GM12878 (cell line): ENCODE data around the gene CALN1. TPM values are rescaled to one million over a fixed set of nuclear protein-coding genes. Genes with fewer than 3 reads are reported as not detected.

Experiments
- ATAC-seq: fragments of 200-7000 bp; cut with Tn5 transposase; 3 replicates; pipeline ENCODE4 v1.9.1; 2020; ENCODE audit warnings: mild to moderate bottlenecking, moderate library complexity
- BruUV-seq: library from RNA; stranded (reverse); fragments of 400-500 nt; replicated peaks from 2 replicates; lab custom pipeline; 2021; lab: Mats Ljungman, UMichigan
- CTCF ChIA-PET: fragments of 300-600 bp; sonication (Branson Sonifier 250); formaldehyde crosslinking; extraction: SDS; loops from one replicate; lab custom pipeline; 2021; ENCODE audit warnings: inconsistent platforms; lab: Yijun Ruan, JAX
- POLR2A ChIA-PET: fragments of 350-600 bp; formaldehyde crosslinking; extraction: SDS; loops from one replicate; lab custom pipeline; 2021; ENCODE audit warnings: inconsistent platforms; lab: Charles Lee
- RAD21 ChIA-PET: fragments of 300-600 bp; sonication (Branson Sonifier 250); formaldehyde crosslinking; loops from one replicate; lab custom pipeline; 2023; ENCODE audit warnings: antibody characterized with exemption; ENCODE audit not compliant: unreplicated experiment; lab: Charles Lee
- SMC1A ChIA-PET: fragments of 300-600 bp; sonication (Branson Sonifier 250); formaldehyde crosslinking; loops from one replicate; lab custom pipeline; 2023; ENCODE audit not compliant: unreplicated experiment, uncharacterized antibody; lab: Charles Lee
- DNase-seq: peaks from one replicate; pipeline ENCODE4 v3.0.0-alpha.2; 2011; ENCODE audit warnings: low read depth, low spot score
- FAIRE-seq: peaks from 3 replicates; lab custom pipeline; 2011; peaks lifted over from hg19 to GRCh38; lab: Jason Lieb, UNC
- H2AFZ ChIP-seq: 2 replicates; pipeline ENCODE4 v1.6.0; 2011; ENCODE audit warnings: low read depth, low read length, control low read depth; ENCODE audit not compliant: control insufficient read depth
- H3K27ac ChIP-seq: 2 replicates; pipeline ENCODE4 v1.5.1; 2011; ENCODE audit warnings: control low read depth; ENCODE audit not compliant: control insufficient read depth, insufficient read depth
- H3K27me3 ChIP-seq, 2 experiments: replicated peaks in 1 of 2; 2 replicates each; pipeline versions ENCODE4 v1.6.0 to v1.6.1; 2011; ENCODE audit warnings: low read length in 1 of 2; ENCODE audit not compliant: control insufficient read depth in 2 of 2, insufficient read depth in 2 of 2
- H3K36me3 ChIP-seq, 2 experiments: 2 replicates each; pipeline ENCODE4 v1.5.1; 2011; ENCODE audit warnings: low read length in 1 of 2; ENCODE audit not compliant: control insufficient read depth in 2 of 2, insufficient read depth in 2 of 2
- H3K4me1 ChIP-seq: 2 replicates; pipeline ENCODE4 v1.6.1; 2011; ENCODE audit warnings: mild to moderate bottlenecking, low read length, moderate library complexity, mixed read lengths; ENCODE audit not compliant: control insufficient read depth, insufficient read depth
- H3K4me2 ChIP-seq: 2 replicates; pipeline ENCODE4 v1.6.0; 2011; ENCODE audit warnings: control low read depth; ENCODE audit not compliant: control insufficient read depth, insufficient read depth
- H3K4me3 ChIP-seq: fragments of 200-600 bp; sonication (generic); 2 replicates; pipeline ENCODE4 v1.5.1; 2016
- H3K79me2 ChIP-seq: 2 replicates; pipeline ENCODE4 v1.6.0; 2011; ENCODE audit warnings: low read length; ENCODE audit not compliant: control insufficient read depth, insufficient read depth
- H3K9ac ChIP-seq: 2 replicates; pipeline ENCODE4 v1.8.0; 2011; ENCODE audit warnings: low read length, control low read depth, mixed read lengths; ENCODE audit not compliant: control insufficient read depth, insufficient read depth
- H3K9me3 ChIP-seq: replicated peaks from 3 replicates; pipeline ENCODE4 v1.5.1; 2011; ENCODE audit warnings: mild to moderate bottlenecking, low read length; ENCODE audit not compliant: control insufficient read depth, insufficient read depth
- H4K20me1 ChIP-seq: 2 replicates; pipeline ENCODE4 v1.6.0; 2011; ENCODE audit not compliant: control insufficient read depth, insufficient read depth
- CHD4 ChIP-seq: fragments of 200-600 bp; sonication (generic); IDR thresholded peaks from 2 replicates; pipeline ENCODE4 v1.6.1; 2016; ENCODE audit warnings: mild to moderate bottlenecking
- CREM ChIP-seq: IDR thresholded peaks from 2 replicates; pipeline ENCODE4 v1.6.1; 2014; ENCODE audit warnings: antibody characterized with exemption, low read depth
- EZH2 ChIP-seq: IDR thresholded peaks from 2 replicates; pipeline ENCODE4 v1.6.1; 2012; ENCODE audit warnings: low read depth, mild to moderate bottlenecking, control low read depth, inconsistent platforms, low read length, borderline replicate concordance; ENCODE audit not compliant: control insufficient read depth
- FOXK2 ChIP-seq: fragments of 450-650 bp; IDR thresholded peaks from 2 replicates; pipeline ENCODE4 v1.6.1; 2017; ENCODE audit warnings: mild to moderate bottlenecking, moderate library complexity
- JUND ChIP-seq: IDR thresholded peaks from 2 replicates; pipeline ENCODE4 v1.6.1; 2012; ENCODE audit warnings: low read depth, mild to moderate bottlenecking, low read length, improper control_type of control experiment, moderate library complexity
- MTA3 ChIP-seq: IDR thresholded peaks from 2 replicates; pipeline ENCODE4 v1.6.1; 2012; ENCODE audit warnings: low read length, inconsistent platforms, borderline replicate concordance
- MYC ChIP-seq: IDR thresholded peaks from 2 replicates; pipeline ENCODE4 v1.6.1; 2011; ENCODE audit warnings: mild to moderate bottlenecking, low read length, moderate library complexity, inconsistent platforms; ENCODE audit not compliant: insufficient read depth, insufficient replicate concordance, insufficient read length, severe bottlenecking
- NR2F1 ChIP-seq: fragments of 450-650 bp; conservative IDR thresholded peaks from 2 replicates; pipeline ENCODE4 v1.6.1; 2017; ENCODE audit warnings: mild to moderate bottlenecking
- PAX5 ChIP-seq: IDR thresholded peaks from 2 replicates; pipeline ENCODE4 v1.6.1; 2011; ENCODE audit warnings: low read depth, low read length, borderline replicate concordance
- POLR2AphosphoS5 ChIP-seq: IDR thresholded peaks from 2 replicates; pipeline ENCODE4 v1.6.1; 2011; ENCODE audit warnings: mild to moderate bottlenecking, low read length, inconsistent platforms
- RFX5 ChIP-seq: IDR thresholded peaks from 2 replicates; pipeline ENCODE4 v1.6.1; 2011; ENCODE audit warnings: low read depth, low read length, improper control_type of control experiment
- SRF ChIP-seq, 2 experiments: IDR thresholded peaks; 2 replicates each; pipeline ENCODE4 v1.6.1; 2011; ENCODE audit warnings: low read depth in 2 of 2, low read length in 2 of 2, mild to moderate bottlenecking in 1 of 2, moderate library complexity in 1 of 2
- SUPT20H ChIP-seq: IDR thresholded peaks from 2 replicates; pipeline ENCODE4 v1.6.1; 2011; ENCODE audit warnings: low read depth, mild to moderate bottlenecking, low read length, moderate library complexity, borderline replicate concordance; ENCODE audit not compliant: control insufficient read depth
- TCF7 ChIP-seq: IDR thresholded peaks from 2 replicates; pipeline ENCODE4 v1.6.1; 2014; ENCODE audit warnings: antibody characterized with exemption, borderline replicate concordance
- WGBS: methylation state at CpG from one replicate; pipeline ENCODE4 v1.1.6; 2016; ENCODE audit warnings: low lambda C conversion rate; ENCODE audit not compliant: insufficient replicate concordance, insufficient coverage; ENCODE audit errors: missing lambda C conversion rate; 5-methylcytosine and 5-hydroxymethylcytosine counted together
- in situ Hi-C: fragments of 300-500 bp; cut with MboI; formaldehyde crosslinking; loops from 9 replicates; pipeline ENCODE4 v1.14.3; 2018; ENCODE audit warnings: mixed read lengths
- intact Hi-C: fragments of 100-400 bp; cut with micrococcal nuclease; formaldehyde crosslinking; loops from one replicate; pipeline ENCODE4 v1.14.2; 2022; ENCODE audit not compliant: unreplicated experiment
- polyA plus RNA-seq, 11 experiments: library from polyadenylated mRNA; depleted of rRNA in 4 of 11; unstranded in 6 of 11; stranded (reverse) in 5 of 11; fragments of >200 nt; fragmentation: Nextera tagmentation in 4 of 11; fragmentation: Illumina TruSeq in 1 of 11; extraction: Ambion mirVana in 4 of 11; extraction: Trizol in 1 of 11; gene quantifications; 1 replicate in 1 of 11; 2 replicates in 10 of 11; pipeline versions ENCODE4 v1.2.1 to v1.2.3, GENCODE V29; 2011 to 2016; ENCODE audit warnings: inconsistent platforms in 2 of 11, missing spikeins in 2 of 11, low read depth in 1 of 11
- total RNA-seq, 4 experiments: library from RNA; depleted of rRNA in 3 of 4; stranded (reverse); fragments of >200 nt in 3 of 4; fragmentation: Illumina TruSeq in 1 of 4; extraction: Trizol in 1 of 4; gene quantifications; 2 replicates each; pipeline versions ENCODE4 v1.2.1 to v1.2.3, GENCODE V29; 2013 to 2021
- TF ChIP-seq, protein P1 (sequence below): fragments of 450-650 bp; IDR thresholded peaks from 2 replicates; pipeline ENCODE4 v1.6.1; 2016; ENCODE audit warnings: mild to moderate bottlenecking
- TF ChIP-seq, protein P2 (sequence below): fragments of 450-650 bp; formaldehyde crosslinking; IDR thresholded peaks from 2 replicates; pipeline ENCODE4 v1.4.0; 2022; ENCODE audit warnings: mild to moderate bottlenecking, moderate library complexity

Gene CALN1
- total and polyA plus RNA-seq, 10 of the 15 experiments (the other 5 are each of a cell fraction or from before 2014, with no cell fraction given), result 0.48 to 15.3 (median 1.6) TPM

- no peaks in the 10 kb centered on the region for H4K20me1 ChIP-seq
- ChIA-PET SMC1A (no interaction called here), POLR2A (no interaction called here), CTCF (no interaction called here), RAD21 (no interaction called here)
- H3K27ac ChIP-seq, result no peak overlapping the region
- no peaks in the 10 kb centered on the region for H3K4me1 ChIP-seq
- H3K4me3 ChIP-seq, result no peak overlapping the region
- H3K27me3 ChIP-seq, result no peaks in the 10 kb centered on the region
- ATAC-seq (no peak), FAIRE-seq (no peak), DNase-seq (no peak)
- in situ Hi-C loops (no loop called here), intact Hi-C loops (no loop called here)
- H3K36me3 ChIP-seq, result no peaks in the 10 kb centered on the region
- no peaks in the 10 kb centered on the region for H3K79me2 ChIP-seq
- no peaks in the 10 kb centered on the region; the same call in 2 of the 3 replicates for H3K9me3 ChIP-seq
- H3K4me2 ChIP-seq, result no peak overlapping the region
- H3K9ac ChIP-seq, result no peak overlapping the region
- TF ChIP-seq MTA3 (no peak), NR2F1 (no peak), CHD4 (no peak), SRF (IDR thresholded peaks at IDR 0.05; ENCODE audit: low read depth in 2 of 2, low read length in 2 of 2) (no peak), CREM (no peak), SUPT20H (no peak), FOXK2 (no peak), EZH2 (no peak), RFX5 (no peak), TCF7 (no peak), PAX5 (no peak), JUND (no peak), POLR2AphosphoS5 (no peak), MYC (no peak)
- TF ChIP-seq, protein P1, sequence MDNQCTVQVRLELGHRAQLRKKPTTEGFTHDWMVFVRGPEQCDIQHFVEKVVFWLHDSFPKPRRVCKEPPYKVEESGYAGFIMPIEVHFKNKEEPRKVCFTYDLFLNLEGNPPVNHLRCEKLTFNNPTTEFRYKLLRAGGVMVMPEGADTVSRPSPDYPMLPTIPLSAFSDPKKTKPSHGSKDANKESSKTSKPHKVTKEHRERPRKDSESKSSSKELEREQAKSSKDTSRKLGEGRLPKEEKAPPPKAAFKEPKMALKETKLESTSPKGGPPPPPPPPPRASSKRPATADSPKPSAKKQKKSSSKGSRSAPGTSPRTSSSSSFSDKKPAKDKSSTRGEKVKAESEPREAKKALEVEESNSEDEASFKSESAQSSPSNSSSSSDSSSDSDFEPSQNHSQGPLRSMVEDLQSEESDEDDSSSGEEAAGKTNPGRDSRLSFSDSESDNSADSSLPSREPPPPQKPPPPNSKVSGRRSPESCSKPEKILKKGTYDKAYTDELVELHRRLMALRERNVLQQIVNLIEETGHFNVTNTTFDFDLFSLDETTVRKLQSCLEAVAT, result no peak
- TF ChIP-seq, protein P2, sequence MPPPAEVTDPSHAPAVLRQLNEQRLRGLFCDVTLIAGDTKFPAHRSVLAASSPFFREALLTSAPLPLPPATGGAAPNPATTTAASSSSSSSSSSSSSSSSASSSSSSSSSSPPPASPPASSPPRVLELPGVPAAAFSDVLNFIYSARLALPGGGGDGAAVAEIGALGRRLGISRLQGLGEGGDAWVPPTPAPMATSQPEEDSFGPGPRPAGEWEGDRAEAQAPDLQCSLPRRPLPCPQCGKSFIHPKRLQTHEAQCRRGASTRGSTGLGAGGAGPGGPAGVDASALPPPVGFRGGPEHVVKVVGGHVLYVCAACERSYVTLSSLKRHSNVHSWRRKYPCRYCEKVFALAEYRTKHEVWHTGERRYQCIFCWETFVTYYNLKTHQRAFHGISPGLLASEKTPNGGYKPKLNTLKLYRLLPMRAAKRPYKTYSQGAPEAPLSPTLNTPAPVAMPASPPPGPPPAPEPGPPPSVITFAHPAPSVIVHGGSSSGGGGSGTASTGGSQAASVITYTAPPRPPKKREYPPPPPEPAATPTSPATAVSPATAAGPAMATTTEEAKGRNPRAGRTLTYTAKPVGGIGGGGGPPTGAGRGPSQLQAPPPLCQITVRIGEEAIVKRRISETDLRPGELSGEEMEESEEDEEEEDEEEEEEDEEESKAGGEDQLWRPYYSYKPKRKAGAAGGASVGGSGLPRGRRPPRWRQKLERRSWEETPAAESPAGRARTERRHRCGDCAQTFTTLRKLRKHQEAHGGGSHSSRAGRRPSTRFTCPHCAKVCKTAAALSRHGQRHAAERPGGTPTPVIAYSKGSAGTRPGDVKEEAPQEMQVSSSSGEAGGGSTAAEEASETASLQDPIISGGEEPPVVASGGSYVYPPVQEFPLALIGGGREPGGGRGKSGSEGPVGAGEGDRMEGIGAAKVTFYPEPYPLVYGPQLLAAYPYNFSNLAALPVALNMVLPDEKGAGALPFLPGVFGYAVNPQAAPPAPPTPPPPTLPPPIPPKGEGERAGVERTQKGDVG (CRISPR knock-in tag), result no peak
- H2AFZ ChIP-seq, result no peak overlapping the region
- WGBS, result 32% methylated on average over 3 of the region's 3 CpGs
- BruUV-seq, result no TSS peak
Measured at GRCh38 chr7:71829515-71829914, 582.6 kb downstream of the CALN1 start.
